PFSK-1 (cell line): ENCODE measurements around the gene INS.

Source experiments
- FOXP2 ChIP-seq: optimal IDR thresholded peaks from 2 replicates; pipeline ENCODE3; 2011; ENCODE audit warnings: borderline replicate concordance, control low read depth, inconsistent platforms; ENCODE audit not compliant: insufficient read depth; ENCODE audit errors: extremely low read length, extremely low read depth
- POLR2AphosphoS5 ChIP-seq: IDR thresholded peaks from 2 replicates; pipeline ENCODE4 v1.6.1; 2012; ENCODE audit warnings: low read depth, mild to moderate bottlenecking, control low read depth, low read length, moderate library complexity
- REST ChIP-seq, 2 experiments: IDR thresholded peaks; 2 replicates each; pipeline versions ENCODE4 v1.6.1 to v1.8.0; 2011 to 2012; ENCODE audit warnings: low read depth in 2 of 2, low read length in 2 of 2, control low read depth in 1 of 2, inconsistent platforms in 1 of 2, mild to moderate bottlenecking in 1 of 2, moderate library complexity in 1 of 2; ENCODE audit not compliant: insufficient read depth in 1 of 2
- SIN3A ChIP-seq: IDR thresholded peaks from 2 replicates; pipeline ENCODE4 v1.6.1; 2012; ENCODE audit warnings: mild to moderate bottlenecking, low read length, moderate library complexity, borderline replicate concordance; ENCODE audit not compliant: insufficient read depth
- TAF1 ChIP-seq: IDR thresholded peaks from 2 replicates; pipeline ENCODE4 v1.6.1; 2012; ENCODE audit warnings: low read length, control low read depth, borderline replicate concordance; ENCODE audit not compliant: insufficient read depth

Gene INS

GRCh38 chr11:2153581-2154194 is 7.3 kb downstream of the INS start:
- no peak for TF ChIP-seq FOXP2
- no peak for TF ChIP-seq TAF1
- TF ChIP-seq REST (IDR thresholded peaks at IDR 0.05; ENCODE audit: insufficient read depth in 1 of 2, low read depth in 2 of 2, low read length in 2 of 2), result no peak
- TF ChIP-seq POLR2AphosphoS5, result no peak
- no peak for TF ChIP-seq SIN3A

GRCh38 chr11:2151500-2152257 is 9.3 kb downstream of the INS start:
- TF ChIP-seq FOXP2 (no peak), SIN3A (no peak), POLR2AphosphoS5 (no peak)

GRCh38 chr11:2149864-2150847 is 10.9 kb downstream of the INS start:
- TF ChIP-seq REST (IDR thresholded peaks at IDR 0.05; ENCODE audit: insufficient read depth in 1 of 2, low read depth in 2 of 2, low read length in 2 of 2), result no peak

- TF ChIP-seq TAF1 (no peak), FOXP2 (no peak), REST (IDR thresholded peaks at IDR 0.05; ENCODE audit: insufficient read depth in 1 of 2, low read depth in 2 of 2, low read length in 2 of 2) (no peak), POLR2AphosphoS5 (no peak), SIN3A (no peak)
These were observed 11.5 kb downstream of the INS start for GRCh38 chr11:2149460-2149859.

- TF ChIP-seq TAF1, result no peak
- TF ChIP-seq SIN3A, result no peak
- TF ChIP-seq POLR2AphosphoS5, result no peak
- TF ChIP-seq REST (IDR thresholded peaks at IDR 0.05; ENCODE audit: insufficient read depth in 1 of 2, low read depth in 2 of 2, low read length in 2 of 2), result no peak
- TF ChIP-seq FOXP2, result no peak
These were observed 12.4 kb downstream of the INS start for GRCh38 chr11:2148595-2148994.
